HCT116 (cell line): Measurements from ENCODE around the gene DPH2. TPM values are rescaled to one million over a fixed set of nuclear protein-coding genes. Genes with fewer than 3 reads are reported as not detected.

ENCODE experiments used
- ATAC-seq: fragments of 200-7000 bp; cut with Tn5 transposase; 2 replicates; pipeline ENCODE4 v1.9.1; 2020; ENCODE audit warnings: mild to moderate bottlenecking, moderate library complexity
- BruUV-seq: library from RNA; stranded (reverse); fragments of 400-500 nt; replicated peaks from 2 replicates; lab custom pipeline; 2021; lab: Mats Ljungman, UMichigan
- CTCF ChIA-PET: fragments of 300-600 bp; sonication (Branson Sonifier 250); formaldehyde crosslinking; loops from one replicate; lab custom pipeline; 2021; ENCODE audit warnings: antibody characterized with exemption; lab: Charles Lee
- POLR2A ChIA-PET: fragments of 300-600, 350-600 bp; sonication (Branson Sonifier 250); formaldehyde crosslinking; loops from one replicate; lab custom pipeline; 2021; ENCODE audit warnings: antibody characterized with exemption; lab: Charles Lee
- RAD21 ChIA-PET, 2 experiments: fragments of 300-600 bp; sonication (Branson Sonifier 250); formaldehyde crosslinking; loops; one replicate each; lab custom pipeline; 2023; ENCODE audit warnings: low total read pairs in 2 of 2; ENCODE audit not compliant: uncharacterized antibody in 2 of 2, unreplicated experiment in 2 of 2, low non-redundant PET in 1 of 2; lab: Charles Lee
- DNase-seq: peaks from one replicate; pipeline ENCODE4 v3.0.0-alpha.2; 2010; ENCODE audit warnings: low read depth, low spot score
- H2AFZ ChIP-seq: fragments of 200-600 bp; shearing (Covaris generic), sonication (generic); 2 replicates; pipeline ENCODE4 v1.6.1; 2017; ENCODE audit warnings: low read depth, mixed run types, mixed read lengths, antibody characterized with exemption, low read length; ENCODE audit not compliant: poor library complexity, severe bottlenecking
- H3K27ac ChIP-seq: 2 replicates; pipeline ENCODE4 v1.5.1; 2012; ENCODE audit warnings: low read depth, low read length
- H3K27me3 ChIP-seq: fragments of 200-600 bp; sonication (generic); 2 replicates; pipeline ENCODE4 v1.6.1; 2016; ENCODE audit warnings: mixed run types, low read length, mixed read lengths; ENCODE audit not compliant: insufficient read depth
- H3K36me3 ChIP-seq, 2 experiments: fragments of 200-500 bp in 1 of 2; fragments of 200-600 bp in 1 of 2; sonication (Bioruptor generic) in 1 of 2; sonication (generic) in 1 of 2; 2 replicates each; pipeline versions ENCODE4 v1.5.1 to v1.6.1; 2014 to 2016; ENCODE audit warnings: low read length in 2 of 2, inconsistent platforms in 1 of 2, mixed read lengths in 1 of 2, mixed run types in 1 of 2; ENCODE audit not compliant: insufficient read depth in 2 of 2, control insufficient read depth in 1 of 2
- H3K4me1 ChIP-seq, 2 experiments: fragments of 200-600 bp in 1 of 2; sonication (generic) in 1 of 2; 2 replicates each; pipeline versions ENCODE4 v1.5.1 to v1.6.1; 2012 to 2017; ENCODE audit warnings: low read length in 2 of 2, inconsistent platforms in 1 of 2, mild to moderate bottlenecking in 1 of 2, mixed read lengths in 1 of 2, mixed run types in 1 of 2, moderate library complexity in 1 of 2; ENCODE audit not compliant: insufficient read depth in 2 of 2, control insufficient read depth in 1 of 2
- H3K4me2 ChIP-seq: fragments of 200-600 bp; sonication (generic); 2 replicates; pipeline ENCODE4 v1.6.1; 2017; ENCODE audit warnings: mixed run types, low read length, mixed read lengths
- H3K4me3 ChIP-seq, 2 experiments: fragments of 200-600 bp in 1 of 2; sonication (generic) in 1 of 2; replicated peaks in 1 of 2; 2 replicates each; pipeline ENCODE4 v1.5.1; 2011 to 2016; ENCODE audit warnings: low read length in 2 of 2, control low read depth in 1 of 2, low read depth in 1 of 2, mild to moderate bottlenecking in 1 of 2, mixed read lengths in 1 of 2, mixed run types in 1 of 2
- H3K79me2 ChIP-seq: fragments of 200-600 bp; sonication (generic); 2 replicates; pipeline ENCODE4 v1.6.1; 2017; ENCODE audit warnings: mild to moderate bottlenecking, mixed run types, low read length, moderate library complexity, mixed read lengths; ENCODE audit not compliant: insufficient read depth
- H3K9ac ChIP-seq: fragments of 200-600 bp; sonication (generic); 2 replicates; pipeline ENCODE4 v1.6.1; 2016; ENCODE audit warnings: low read length, mixed read lengths
- H3K9me2 ChIP-seq: fragments of 200-600 bp; sonication (generic), shearing (Covaris generic); 2 replicates; pipeline ENCODE4 v1.6.1; 2017; ENCODE audit warnings: mixed run types, mild to moderate bottlenecking, moderate library complexity; ENCODE audit not compliant: insufficient read depth
- H3K9me3 ChIP-seq, 2 experiments: fragments of 200-500 bp in 1 of 2; fragments of 200-600 bp in 1 of 2; sonication (Bioruptor generic) in 1 of 2; sonication (generic) in 1 of 2; 2 replicates each; pipeline ENCODE4 v1.6.1; 2014 to 2017; ENCODE audit warnings: low read length in 2 of 2, mixed read lengths in 2 of 2, inconsistent platforms in 1 of 2, low read depth in 1 of 2, mild to moderate bottlenecking in 1 of 2, mixed run types in 1 of 2, moderate library complexity in 1 of 2; ENCODE audit not compliant: control insufficient read depth in 1 of 2, insufficient read depth in 1 of 2
- H4K20me1 ChIP-seq: fragments of 200-600 bp; sonication (generic), shearing (Covaris generic); 2 replicates; pipeline ENCODE4 v1.6.1; 2017; ENCODE audit warnings: mixed run types, mild to moderate bottlenecking, moderate library complexity; ENCODE audit not compliant: insufficient read depth
- CEBPB ChIP-seq: IDR thresholded peaks from 2 replicates; pipeline ENCODE4 v1.6.1; 2012; ENCODE audit warnings: low read depth
- EGR1 ChIP-seq: IDR thresholded peaks from 2 replicates; pipeline ENCODE4 v1.6.1; 2012; ENCODE audit warnings: low read depth
- FOSL1 ChIP-seq: IDR thresholded peaks from 2 replicates; pipeline ENCODE4 v1.6.1; 2012; ENCODE audit warnings: low read depth
- POLR2AphosphoS5 ChIP-seq: IDR thresholded peaks from 2 replicates; pipeline ENCODE4 v1.6.1; 2011; ENCODE audit warnings: mild to moderate bottlenecking, low read depth, low read length, moderate library complexity
- SIN3A ChIP-seq: IDR thresholded peaks from 2 replicates; pipeline ENCODE4 v1.6.1; 2012; ENCODE audit warnings: low read depth
- SP1 ChIP-seq: IDR thresholded peaks from 2 replicates; pipeline ENCODE4 v1.6.1; 2012; ENCODE audit warnings: low read depth
- YY1 ChIP-seq: IDR thresholded peaks from 2 replicates; pipeline ENCODE4 v1.6.1; 2011; ENCODE audit warnings: low read length, low read depth, moderate library complexity, mild to moderate bottlenecking; ENCODE audit not compliant: insufficient replicate concordance; ENCODE audit errors: extremely low read depth
- ZFX ChIP-seq: fragments of 450-650 bp; IDR thresholded peaks from 2 replicates; pipeline ENCODE4 v1.6.1; 2017
- intact Hi-C: fragments of 100-400 bp; cut with micrococcal nuclease; formaldehyde crosslinking; loops from 2 replicates; pipeline ENCODE4 v1.10.0; 2022
- total RNA-seq: library from RNA; stranded (reverse); gene quantifications from one replicate; pipeline ENCODE4 v1.2.1, GENCODE V29; 2021; ENCODE audit not compliant: unreplicated experiment
- TF ChIP-seq, protein P1 (sequence below): IDR thresholded peaks from 2 replicates; pipeline ENCODE4 v1.6.1; 2012

DPH2 gene
- total RNA-seq, 1 experiment from 2014 or later: 53.2 TPM

DNA sequence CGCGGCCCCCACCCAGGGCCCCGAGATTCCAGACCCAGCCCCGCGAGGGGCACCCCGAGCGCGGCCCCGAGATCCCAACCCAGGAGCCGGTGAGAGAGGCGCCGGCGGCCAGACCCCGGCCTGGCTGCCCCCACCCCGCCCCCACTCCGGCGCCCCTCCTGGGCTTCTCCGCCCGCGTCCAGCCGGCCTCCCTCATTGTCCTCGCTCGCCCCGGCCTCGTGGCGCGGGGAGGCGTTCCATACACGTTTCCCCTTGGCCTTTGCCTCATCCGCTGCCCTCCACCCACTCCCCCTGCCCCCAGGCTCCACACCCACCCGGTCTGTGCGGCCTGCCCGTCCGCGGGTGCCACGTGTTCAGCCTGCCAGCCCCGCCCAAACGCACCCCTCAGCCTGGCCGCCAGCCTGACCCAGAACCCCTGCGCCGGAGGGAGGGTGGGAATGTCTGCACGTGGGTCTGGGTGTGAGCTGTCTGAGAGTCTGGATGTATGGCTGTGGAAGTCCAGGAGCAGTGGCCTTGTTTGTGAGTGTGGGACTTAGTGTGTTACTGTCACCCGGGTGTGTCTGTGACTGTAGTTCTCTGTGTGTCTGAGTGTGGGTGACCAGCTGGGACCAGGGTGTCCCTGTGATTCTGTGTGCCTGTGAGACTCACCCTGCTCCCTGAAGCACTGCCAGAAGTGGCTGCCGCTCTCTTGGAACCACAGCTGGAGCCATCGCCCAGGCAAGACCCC is 9.9 kb downstream of the DPH2 start:
- Histone ChIP-seq H3K79me2 (peaks cover 80% of the 10 kb centered on the region), H3K4me1 (peaks cover 14 to 45% of the 10 kb centered on the region in 2 experiments; a peak in 3 of 4 replicates), H3K9me3 (no peaks in the 10 kb centered on the region), H2AFZ (no peak overlapping the region), H3K9ac (peak overlapping the region; percentile 85), H3K36me3 (peaks cover 6 to 43% of the 10 kb centered on the region in 2 experiments; a peak in 3 of 4 replicates), H3K4me2 (peak overlapping the region; percentile 87), H3K27ac (peak overlapping the region; percentile 81), H3K9me2 (no peaks in the 10 kb centered on the region), H3K27me3 (no peaks in the 10 kb centered on the region), H3K4me3 (peak overlapping the region; percentile 62 to 81), H4K20me1 (no peaks in the 10 kb centered on the region)
- DNase-seq (no peak), ATAC-seq (peak; percentile 32)
- intact Hi-C loops: no loop called here
- TSS peak; percentile 13 for BruUV-seq
- ChIA-PET POLR2A (no interaction called here), RAD21 (no interaction called here), CTCF (interaction anchor here (1.6 kb wide), 1 partner anchor 216 kb away, joined by 3 read pairs; no protein-coding TSS in a partner anchor)
- TF ChIP-seq FOSL1: no peak
- TF ChIP-seq POLR2AphosphoS5: peak; percentile 26; the same call in 1 of the 2 replicates
- peak; percentile 68 for TF ChIP-seq ZFX

DNA sequence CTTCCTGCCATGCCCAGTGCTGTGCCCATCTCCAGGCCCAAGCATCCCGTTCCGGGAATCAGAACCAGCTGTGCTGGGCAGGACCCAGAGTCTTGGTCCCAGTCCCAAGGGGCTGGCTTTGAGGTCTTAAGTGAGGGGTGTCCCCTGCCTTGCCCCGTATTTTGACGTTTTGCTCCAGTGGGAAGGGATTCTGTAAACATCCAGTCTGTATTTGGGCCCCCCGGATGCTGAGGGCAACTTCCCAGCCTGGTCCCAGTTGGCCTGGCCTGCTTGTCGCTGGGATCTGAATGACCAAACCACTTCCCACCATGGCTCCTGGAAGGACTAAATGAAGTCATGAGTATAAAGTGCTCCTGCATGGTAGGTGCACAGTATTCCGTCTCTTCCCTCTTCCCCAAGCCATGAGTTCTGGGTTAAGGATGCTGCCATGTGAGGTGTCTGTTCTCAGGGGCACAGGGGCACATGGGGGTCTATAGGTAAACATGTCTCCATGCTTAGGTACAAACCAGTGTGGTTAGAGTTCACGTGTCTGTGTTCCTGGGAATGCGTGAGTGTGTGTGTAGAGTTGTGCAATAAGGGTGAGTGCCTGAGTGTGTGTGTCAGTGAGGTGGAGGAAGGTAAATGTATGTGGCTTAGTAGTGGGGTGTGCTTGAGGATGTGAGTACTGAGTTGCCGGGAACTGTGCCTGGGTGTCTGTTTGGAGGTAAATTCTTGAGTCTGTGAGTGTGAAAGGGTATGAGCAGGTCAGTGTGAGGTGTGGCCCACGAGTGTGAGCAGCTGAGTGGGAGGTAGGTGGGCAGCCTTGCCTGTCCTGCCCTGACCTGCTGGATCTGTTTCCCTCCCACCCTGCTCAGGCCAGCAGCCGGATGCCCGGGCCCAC is 10.7 kb downstream of the DPH2 start:
- ChIA-PET RAD21 (no interaction called here), CTCF (interaction anchor here (1.6 kb wide), 1 partner anchor 217 kb away, joined by 3 read pairs; no protein-coding TSS in a partner anchor), POLR2A (no interaction called here)
- no peak overlapping the region for H2AFZ ChIP-seq
- TF ChIP-seq SP1 (no peak), CEBPB (no peak), YY1 (no peak), SIN3A (no peak), EGR1 (no peak), POLR2AphosphoS5 (no peak)
- TF ChIP-seq, protein P1, sequence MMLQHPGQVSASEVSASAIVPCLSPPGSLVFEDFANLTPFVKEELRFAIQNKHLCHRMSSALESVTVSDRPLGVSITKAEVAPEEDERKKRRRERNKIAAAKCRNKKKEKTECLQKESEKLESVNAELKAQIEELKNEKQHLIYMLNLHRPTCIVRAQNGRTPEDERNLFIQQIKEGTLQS: no peak
- intact Hi-C loops: no loop called here
- H3K9ac ChIP-seq: peak overlapping the region; percentile 85
- H3K4me2 ChIP-seq: peak overlapping the region; percentile 87
- BruUV-seq: no TSS peak
- H3K27me3 ChIP-seq: no peaks in the 10 kb centered on the region
- no peaks in the 10 kb centered on the region for H3K9me3 ChIP-seq
- no peaks in the 10 kb centered on the region for H3K9me2 ChIP-seq
- peaks cover 14 to 43% of the 10 kb centered on the region in 2 experiments; a peak in 3 of 4 replicates for H3K4me1 ChIP-seq
- DNase-seq (no peak), ATAC-seq (0 out of 2 replicates have a peak, but pooled peaks have one; percentile 0)
- H3K27ac ChIP-seq: peak overlapping the region; percentile 81
- H3K4me3 ChIP-seq: peak overlapping the region; percentile 62 to 81
- H3K79me2 ChIP-seq: peaks cover 74% of the 10 kb centered on the region
- H4K20me1 ChIP-seq: no peaks in the 10 kb centered on the region
- peaks cover 9 to 50% of the 10 kb centered on the region in 2 experiments; a peak in 3 of 4 replicates for H3K36me3 ChIP-seq
